Ovary (tissue), 9 donors: Measurements from ENCODE around the gene PLSCR3. TPM values are rescaled to one million over a fixed set of nuclear protein-coding genes. Genes with fewer than 3 reads are reported as not detected.

Source experiments
- DNase-seq, 5 donors: peaks; one replicate each; pipeline ENCODE4 v3.0.0-alpha.2; 2019 to 2020
- H3K27ac ChIP-seq, 2 donors: fragments of 200-600 bp; one replicate each; pipeline versions ENCODE4 v1.5.1 to v1.8.0; 2019 to 2022
- H3K27me3 ChIP-seq: fragments of 200-600 bp; one replicate; pipeline ENCODE4 v1.8.0; 2022
- H3K36me3 ChIP-seq: fragments of 200-600 bp; sonication (generic); one replicate; pipeline ENCODE4 v1.5.1; 2019
- H3K4me1 ChIP-seq: one replicate; pipeline ENCODE4 v1.8.1; 2013; ENCODE audit warnings: mild to moderate bottlenecking, moderate library complexity; ENCODE audit not compliant: insufficient read depth
- H3K4me3 ChIP-seq: fragments of 200-600 bp; sonication (generic); one replicate; pipeline ENCODE4 v1.5.1; 2017
- H3K9me3 ChIP-seq, 2 donors: fragments of 200-600 bp in 1 of 2; sonication (generic) in 1 of 2; one replicate each; pipeline versions ENCODE4 v1.5.1 to v1.8.1; 2013 to 2019; ENCODE audit warnings: mild to moderate bottlenecking in 1 of 2, moderate library complexity in 1 of 2
- CTCF ChIP-seq, 3 donors: fragments of 450-650 bp in 2 of 3; fragments of 200-600 bp in 1 of 3; IDR thresholded peaks; one replicate each; pipeline versions ENCODE4 v1.5.1 to v1.8.0; 2016 to 2022; ENCODE audit warnings: antibody characterized with exemption in 3 of 3, mild to moderate bottlenecking in 1 of 3
- EP300 ChIP-seq: sonication (generic); formaldehyde crosslinking; IDR thresholded peaks from one replicate; pipeline ENCODE4 v1.6.1; 2017; ENCODE audit warnings: antibody characterized with exemption
- POLR2A ChIP-seq: fragments of 450-650 bp; IDR thresholded peaks from one replicate; pipeline ENCODE4 v1.6.1; 2017; ENCODE audit warnings: antibody characterized with exemption, mild to moderate bottlenecking, moderate library complexity
- WGBS, 3 donors: extraction: QIAGEN DNeasy Blood & Tissue Kit in 1 of 3; methylation state at CpG; one replicate each; pipeline versions ENCODE4 v1.1.5 to v1.1.7; 2013 to 2017; 5-methylcytosine and 5-hydroxymethylcytosine counted together
- intact Hi-C, 4 donors: fragments of 100-400 bp; cut with DNase I; formaldehyde crosslinking; loops; one replicate each; pipeline versions ENCODE4 v1.11.0 to v1.15.1; 2022 to 2023
- polyA plus RNA-seq, 2 donors: library from polyadenylated mRNA; stranded (reverse); fragments of 200-250 nt in 1 of 2; fragments of 350-450 nt in 1 of 2; fragmentation: Illumina TruSeq in 1 of 2; extraction: RNeasy Lipid Tissue Mini Kit (QIAGEN cat#74804) in 1 of 2; gene quantifications; one replicate each; pipeline ENCODE4 v1.2.3, GENCODE V29; 2013 to 2014
- total RNA-seq, 7 donors: library from RNA; depleted of rRNA in 2 of 7; stranded (reverse); fragments of >200 nt in 2 of 7; fragmentation: NEBNext Ultra II Directional in 3 of 7; extraction: Animal tissue kit (Norgen Biotek cat#: 25700) in 3 of 7; gene quantifications; one replicate each; pipeline versions ENCODE4 v1.1.0 to v1.2.4, GENCODE V29; 2016 to 2023
- donor health status: DM: no; HTN: no; CAD: no; lungs with moderate emphysema.
- donor health status: DM: no; HTN: no; CAD: no.
- donor health status: Bipolar disorder and iron deficiency.
- donor health status: DM: yes; HTN: yes; CAD: no.
- donor health status: DM: no; HTN: no; CAD: no.
- donor health status: DM: yes; HTN: yes; CAD: no.

PLSCR3 gene
- total and polyA plus RNA-seq, 9 donors = 7.1 to 52.4 (median 33.8) TPM

DNA sequence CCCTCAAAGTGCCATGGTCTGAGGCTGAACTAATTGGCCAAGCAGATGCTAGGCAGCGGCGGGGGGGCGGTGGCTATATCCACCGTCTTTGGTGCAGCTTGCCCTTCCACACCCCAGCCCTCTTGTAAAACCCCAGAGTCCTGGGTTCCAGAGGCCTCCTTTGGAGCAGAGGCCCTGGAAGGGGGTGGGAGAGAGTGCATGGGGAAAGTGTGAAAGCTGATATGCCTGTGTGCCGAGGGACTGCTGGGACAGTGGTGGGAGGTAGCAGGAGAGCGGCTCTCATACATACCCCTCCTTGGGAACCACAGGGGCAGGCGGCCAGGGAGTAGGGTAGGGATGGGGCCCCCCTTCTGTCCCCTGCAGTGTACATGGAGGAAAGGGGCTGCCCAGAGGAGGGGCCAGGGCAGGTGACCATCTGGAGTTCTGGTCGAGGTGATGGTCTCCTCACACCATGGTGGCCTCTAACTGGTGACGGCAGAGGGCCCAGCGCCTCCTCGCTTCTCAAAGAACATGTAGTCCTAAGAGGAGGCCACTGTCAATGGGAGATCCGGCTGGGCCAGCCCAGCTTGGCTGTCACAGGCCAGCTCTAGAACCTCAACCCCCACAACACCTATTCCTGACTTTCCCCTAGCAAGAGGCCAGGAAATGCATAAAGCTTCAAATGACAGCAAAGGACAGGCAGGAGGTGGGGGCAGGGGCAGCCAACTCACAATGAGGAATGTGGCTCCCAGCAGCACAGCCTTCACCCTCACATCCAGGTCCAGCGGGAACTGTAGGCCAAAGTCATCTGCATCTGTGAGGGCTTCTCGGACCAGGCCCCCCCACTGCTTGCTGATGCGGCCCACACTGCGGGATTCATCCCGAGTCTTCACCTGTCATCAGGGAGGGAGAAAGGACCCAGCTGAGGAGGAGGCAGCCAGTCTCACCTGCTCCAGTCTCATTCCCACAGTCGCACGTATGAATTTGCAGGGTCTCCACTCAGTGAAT, 4.1 kb downstream of the PLSCR3 start:
- no peaks in the 10 kb centered on the region for H3K27me3 ChIP-seq
- H3K9me3 ChIP-seq = no peaks in the 10 kb centered on the region
- DNase-seq = no peak
- WGBS, 3 donors = 86 to 90% (median 86%) methylated on average over 19 of the region's 19 CpGs
- intact Hi-C loops = no loop called here
- H3K36me3 ChIP-seq = no peaks in the 10 kb centered on the region
- peaks cover 5% of the 10 kb centered on the region for H3K4me1 ChIP-seq
- TF ChIP-seq CTCF (IDR thresholded peaks at IDR 0.05) (no peak), EP300 (no peak), POLR2A (no peak)
- H3K27ac ChIP-seq = no peak overlapping the region
- no peak overlapping the region for H3K4me3 ChIP-seq

GRCh38 chr17:7388856-7389255, 5.5 kb downstream of the PLSCR3 start:
- intact Hi-C loops = no loop called here
- Histone ChIP-seq H3K9me3 (no peaks in the 10 kb centered on the region), H3K4me1 (peaks cover 8% of the 10 kb centered on the region), H3K4me3 (no peak overlapping the region), H3K36me3 (no peaks in the 10 kb centered on the region), H3K27ac (no peak overlapping the region), H3K27me3 (no peaks in the 10 kb centered on the region)
- DNase-seq = no peak
- TF ChIP-seq CTCF (IDR thresholded peaks at IDR 0.05) = no peak
- no peak for TF ChIP-seq POLR2A
- no peak for TF ChIP-seq EP300
- 90 to 92% (median 92%) methylated on average over 10 of the region's 10 CpGs for WGBS, 3 donors

- no peaks in the 10 kb centered on the region for H3K27me3 ChIP-seq
- no peaks in the 10 kb centered on the region for H3K9me3 ChIP-seq
- peak overlapping the region in 1 of 2 donors; percentile 32 for H3K27ac ChIP-seq
- peak overlapping the region; percentile 20 for H3K4me3 ChIP-seq
- peaks cover 19% of the 10 kb centered on the region for H3K4me1 ChIP-seq
- H3K36me3 ChIP-seq = no peaks in the 10 kb centered on the region
- TF ChIP-seq CTCF (IDR thresholded peaks at IDR 0.05) (no peak), POLR2A (no peak), EP300 (no peak)
- no peak for DNase-seq
- 24 to 36% (median 33%) methylated on average over 23 of the region's 23 CpGs for WGBS, 3 donors
- intact Hi-C loops = no loop called here
Observed at GRCh38 chr17:7384489-7385081, 9.7 kb downstream of the PLSCR3 start.

- WGBS, 3 donors = 1 to 2% (median 1%) methylated on average over 35 to 65 of the region's 65 CpGs
- peak in 4 of 5 donors; percentile 54 to 75 (median 62) for DNase-seq
- Histone ChIP-seq H3K4me1 (peaks cover 19% of the 10 kb centered on the region), H3K27me3 (no peaks in the 10 kb centered on the region), H3K36me3 (no peaks in the 10 kb centered on the region), H3K9me3 (no peaks in the 10 kb centered on the region), H3K4me3 (peak overlapping the region; percentile 20), H3K27ac (peak overlapping the region in 1 of 2 donors; percentile 32)
- TF ChIP-seq EP300 (no peak), POLR2A (no peak), CTCF (IDR thresholded peaks at IDR 0.05) (no peak)
- intact Hi-C loops = no loop called here
Observed at GRCh38 chr17:7383742-7384488, 10.4 kb downstream of the PLSCR3 start.
